A673 (cell line): ENCODE data around the gene RAPGEF5. TPM values are rescaled to one million over a fixed set of nuclear protein-coding genes. Genes with fewer than 3 reads are reported as not detected.

ENCODE experiments used
- BruUV-seq: library from RNA; stranded (reverse); fragments of 400-500 nt; replicated peaks from 2 replicates; lab custom pipeline; 2021; lab: Mats Ljungman, UMichigan
- CTCF ChIA-PET: fragments of 300-600 bp; sonication (Branson Sonifier 250); formaldehyde crosslinking; loops from one replicate; lab custom pipeline; 2022; ENCODE audit warnings: antibody characterized with exemption; lab: Charles Lee
- POLR2A ChIA-PET: fragments of 300-600 bp; sonication (Branson Sonifier 250); formaldehyde crosslinking; loops from one replicate; lab custom pipeline; 2022; ENCODE audit warnings: antibody characterized with exemption; ENCODE audit not compliant: low non-redundant PET; lab: Charles Lee
- DNase-seq: peaks from one replicate; pipeline ENCODE4 v3.0.0-alpha.2; 2015; ENCODE audit warnings: low spot score
- H3K27ac ChIP-seq: fragments of 200-600 bp; sonication (generic); 2 replicates; pipeline ENCODE4 v1.5.1; 2016; ENCODE audit warnings: mixed run types, low read depth, mild to moderate bottlenecking, mixed read lengths, antibody characterized with exemption, low read length; ENCODE audit not compliant: poor library complexity, severe bottlenecking
- H3K27me3 ChIP-seq: fragments of 200-600 bp; sonication (generic); replicated peaks from 2 replicates; pipeline ENCODE4 v1.6.1; 2017; ENCODE audit warnings: mixed run types, low read depth, mild to moderate bottlenecking, mixed read lengths, antibody characterized with exemption, low read length; ENCODE audit not compliant: insufficient read depth, poor library complexity
- H3K36me3 ChIP-seq: fragments of 200-600 bp; sonication (generic); 2 replicates; pipeline ENCODE4 v1.6.1; 2016; ENCODE audit warnings: mixed run types, mild to moderate bottlenecking, mixed read lengths, antibody characterized with exemption, low read length; ENCODE audit not compliant: insufficient read depth, poor library complexity, severe bottlenecking
- H3K4me1 ChIP-seq: fragments of 200-600 bp; sonication (generic); 2 replicates; pipeline ENCODE4 v1.6.1; 2017; ENCODE audit warnings: mixed run types, mild to moderate bottlenecking, mixed read lengths, antibody characterized with exemption, low read length; ENCODE audit not compliant: insufficient read depth, poor library complexity, severe bottlenecking
- H3K4me3 ChIP-seq: fragments of 200-600 bp; sonication (generic); 2 replicates; pipeline ENCODE4 v1.5.1; 2016; ENCODE audit warnings: low read depth, mixed run types, mild to moderate bottlenecking, mixed read lengths, low read length; ENCODE audit not compliant: poor library complexity, severe bottlenecking
- H3K9me3 ChIP-seq: fragments of 200-600 bp; sonication (generic); 2 replicates; pipeline ENCODE4 v1.6.1; 2016; ENCODE audit warnings: mixed run types, low read depth, mild to moderate bottlenecking, mixed read lengths, antibody characterized with exemption, low read length; ENCODE audit not compliant: poor library complexity, severe bottlenecking
- EZH2 ChIP-seq: fragments of 200-600 bp; sonication (generic); IDR thresholded peaks from 2 replicates; pipeline ENCODE4 v1.6.1; 2017; ENCODE audit warnings: borderline replicate concordance, low read depth, mild to moderate bottlenecking, mixed read lengths, antibody characterized with exemption, low read length; ENCODE audit not compliant: poor library complexity, severe bottlenecking
- intact Hi-C: fragments of 100-400 bp; cut with micrococcal nuclease; formaldehyde crosslinking; loops from one replicate; pipeline ENCODE4 v1.10.0; 2022; ENCODE audit not compliant: unreplicated experiment
- total RNA-seq: library from RNA; stranded (reverse); gene quantifications from 2 replicates; pipeline ENCODE4 v1.2.3, GENCODE V29; 2021
- TF ChIP-seq, protein P1 (sequence below): fragments of 300-800, 200-600 bp; sonication (generic); conservative IDR thresholded peaks from 2 replicates; pipeline ENCODE4 v1.5.1; 2017; ENCODE audit warnings: low read depth, mild to moderate bottlenecking, antibody characterized with exemption, low read length, moderate library complexity, mixed read lengths

Gene RAPGEF5
- total RNA-seq, 1 experiment from 2014 or later = 10.7 TPM

DNA sequence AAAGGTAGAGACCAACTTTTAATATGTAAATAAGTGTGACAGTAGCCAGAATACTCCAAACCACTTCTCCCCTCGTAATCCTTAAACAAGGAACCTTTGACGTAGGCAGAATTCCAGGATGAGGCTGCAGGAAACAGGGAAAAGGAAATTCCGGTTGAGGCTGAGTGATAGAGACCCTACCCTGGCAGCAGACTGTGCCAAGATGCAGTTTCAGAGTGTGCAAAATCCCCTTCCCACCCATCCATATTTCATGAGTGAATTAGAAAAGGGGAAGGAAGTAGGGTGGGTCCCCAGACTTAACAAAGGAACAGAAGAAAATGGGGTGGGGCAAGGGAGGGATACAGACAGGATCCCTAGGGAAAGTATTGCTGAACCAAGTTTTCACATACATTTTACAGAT lies 143.0 kb downstream of the RAPGEF5 start:
- no peak for DNase-seq
- H3K4me1 ChIP-seq = peaks cover 34% of the 10 kb centered on the region
- intact Hi-C loops = no loop called here
- ChIA-PET POLR2A (no interaction called here), CTCF (no interaction called here)
- no peak overlapping the region for H3K27ac ChIP-seq
- no peak overlapping the region for H3K4me3 ChIP-seq
- TF ChIP-seq, protein P1, sequence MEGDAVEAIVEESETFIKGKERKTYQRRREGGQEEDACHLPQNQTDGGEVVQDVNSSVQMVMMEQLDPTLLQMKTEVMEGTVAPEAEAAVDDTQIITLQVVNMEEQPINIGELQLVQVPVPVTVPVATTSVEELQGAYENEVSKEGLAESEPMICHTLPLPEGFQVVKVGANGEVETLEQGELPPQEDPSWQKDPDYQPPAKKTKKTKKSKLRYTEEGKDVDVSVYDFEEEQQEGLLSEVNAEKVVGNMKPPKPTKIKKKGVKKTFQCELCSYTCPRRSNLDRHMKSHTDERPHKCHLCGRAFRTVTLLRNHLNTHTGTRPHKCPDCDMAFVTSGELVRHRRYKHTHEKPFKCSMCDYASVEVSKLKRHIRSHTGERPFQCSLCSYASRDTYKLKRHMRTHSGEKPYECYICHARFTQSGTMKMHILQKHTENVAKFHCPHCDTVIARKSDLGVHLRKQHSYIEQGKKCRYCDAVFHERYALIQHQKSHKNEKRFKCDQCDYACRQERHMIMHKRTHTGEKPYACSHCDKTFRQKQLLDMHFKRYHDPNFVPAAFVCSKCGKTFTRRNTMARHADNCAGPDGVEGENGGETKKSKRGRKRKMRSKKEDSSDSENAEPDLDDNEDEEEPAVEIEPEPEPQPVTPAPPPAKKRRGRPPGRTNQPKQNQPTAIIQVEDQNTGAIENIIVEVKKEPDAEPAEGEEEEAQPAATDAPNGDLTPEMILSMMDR = no peak
- TF ChIP-seq EZH2 = no peak
- no peaks in the 10 kb centered on the region for H3K36me3 ChIP-seq
- no peaks in the 10 kb centered on the region for H3K9me3 ChIP-seq
- no TSS peak for BruUV-seq
- H3K27me3 ChIP-seq = no peaks in the 10 kb centered on the region

DNA sequence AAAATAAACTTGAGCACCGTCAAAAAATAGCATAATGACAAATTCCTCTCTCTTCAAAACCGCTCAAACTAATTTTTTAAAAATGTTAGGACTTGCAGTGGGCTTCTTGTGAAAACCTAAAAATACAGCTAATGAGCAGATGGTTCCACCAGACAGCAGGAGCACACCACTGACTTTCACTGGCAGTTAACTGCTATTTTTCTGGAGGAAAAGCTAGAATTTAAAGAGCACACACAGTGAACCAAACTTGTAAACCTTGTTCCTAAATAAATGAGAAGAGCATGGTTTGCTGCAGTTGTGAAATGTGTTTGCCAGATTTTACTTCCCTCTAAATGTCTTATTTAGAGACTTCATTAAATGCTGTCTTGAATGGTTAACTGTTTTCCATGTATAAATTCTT lies 143.9 kb downstream of the RAPGEF5 start:
- ChIA-PET CTCF (interaction anchor here (0.7 kb wide), 1 partner anchor 101 kb away, joined by 3 read pairs; no protein-coding TSS in a partner anchor), POLR2A (no interaction called here)
- peaks cover 34% of the 10 kb centered on the region for H3K4me1 ChIP-seq
- no peaks in the 10 kb centered on the region for H3K9me3 ChIP-seq
- no peaks in the 10 kb centered on the region for H3K27me3 ChIP-seq
- TF ChIP-seq EZH2 = no peak
- TF ChIP-seq, protein P1 = no peak
- no peak overlapping the region for H3K27ac ChIP-seq
- H3K4me3 ChIP-seq = no peak overlapping the region
- no peaks in the 10 kb centered on the region for H3K36me3 ChIP-seq
- no TSS peak for BruUV-seq
- no peak for DNase-seq
- intact Hi-C loops = no loop called here

DNA sequence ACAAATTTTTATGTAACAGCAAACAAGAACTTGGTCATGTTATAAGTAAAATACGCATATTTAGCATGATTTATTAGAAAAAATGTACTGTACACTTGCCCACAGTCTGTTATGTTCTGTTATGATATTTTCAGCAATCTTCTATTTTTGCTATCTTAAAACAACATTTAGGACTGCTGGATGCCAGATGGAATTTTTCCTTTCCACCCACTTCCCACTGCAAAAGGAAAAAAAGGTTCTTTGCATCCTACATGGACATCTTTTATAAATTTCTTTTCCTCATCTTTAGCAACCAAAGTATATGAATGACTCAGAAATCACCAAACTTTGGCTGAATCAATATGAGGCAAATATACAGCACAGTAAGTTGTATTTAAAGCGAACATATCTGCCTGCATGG lies 146.0 kb downstream of the RAPGEF5 start:
- DNase-seq = no peak
- no peak overlapping the region for H3K4me3 ChIP-seq
- ChIA-PET POLR2A (no interaction called here), CTCF (no interaction called here)
- intact Hi-C loops = no loop called here
- H3K4me1 ChIP-seq = peaks cover 22% of the 10 kb centered on the region
- BruUV-seq = no TSS peak
- H3K27me3 ChIP-seq = no peaks in the 10 kb centered on the region
- TF ChIP-seq, protein P1 = no peak
- no peak for TF ChIP-seq EZH2
- H3K9me3 ChIP-seq = no peaks in the 10 kb centered on the region
- no peak overlapping the region for H3K27ac ChIP-seq
- H3K36me3 ChIP-seq = no peaks in the 10 kb centered on the region
